Tibial nerve (tissue), 4 donors: Measurements from ENCODE around the gene CCDC57. TPM values are rescaled to one million over a fixed set of nuclear protein-coding genes. Genes with fewer than 3 reads are reported as not detected.

Experiments
- DNase-seq, 2 donors: peaks; one replicate each; pipeline ENCODE4 v3.0.0-alpha.2; 2019; ENCODE audit warnings: low spot score in 2 of 2
- H3K27ac ChIP-seq, 4 donors: fragments of 200-600 bp; sonication (generic) in 3 of 4; one replicate each; pipeline ENCODE4 v1.5.1; 2017 to 2019; ENCODE audit warnings: mild to moderate bottlenecking in 1 of 4
- H3K27me3 ChIP-seq, 2 donors: fragments of 200-600 bp; sonication (generic) in 1 of 2; one replicate each; pipeline versions ENCODE4 v1.5.1 to v1.6.0; 2017 to 2019
- H3K36me3 ChIP-seq, 3 donors: fragments of 200-600 bp; sonication (generic); one replicate each; pipeline ENCODE4 v1.5.1; 2018 to 2019
- H3K4me1 ChIP-seq, 4 donors: fragments of 200-600 bp; sonication (generic) in 3 of 4; one replicate each; pipeline ENCODE4 v1.5.1; 2017 to 2019
- H3K4me3 ChIP-seq, 4 donors: fragments of 200-600 bp; sonication (generic) in 3 of 4; one replicate each; pipeline ENCODE4 v1.5.1; 2017 to 2019; ENCODE audit warnings: mild to moderate bottlenecking in 1 of 4, moderate library complexity in 1 of 4
- H3K9me3 ChIP-seq, 4 donors: fragments of 200-600 bp; sonication (generic) in 3 of 4; one replicate each; pipeline ENCODE4 v1.5.1; 2017 to 2019
- EP300 ChIP-seq, 2 donors: sonication (generic); formaldehyde crosslinking; IDR thresholded peaks; one replicate each; pipeline ENCODE4 v1.6.1; 2017; ENCODE audit warnings: antibody characterized with exemption in 2 of 2, mild to moderate bottlenecking in 1 of 2
- POLR2A ChIP-seq, 2 donors: fragments of 450-650 bp; IDR thresholded peaks; one replicate each; pipeline ENCODE4 v1.6.1; 2017; ENCODE audit warnings: antibody characterized with exemption in 2 of 2, mild to moderate bottlenecking in 2 of 2, moderate library complexity in 2 of 2
- WGBS, 2 donors: methylation state at CpG; one replicate each; pipeline ENCODE4 v1.1.5; 2018; 5-methylcytosine and 5-hydroxymethylcytosine counted together
- total RNA-seq, 4 donors: library from RNA; depleted of rRNA; stranded (reverse); fragments of >200 nt; gene quantifications; one replicate each; pipeline ENCODE4 v1.1.0, GENCODE V29; 2016
- TF ChIP-seq, protein P1 (sequence below), 5 experiments: fragments of 200-600 bp in 3 of 5; fragments of 450-650 bp in 2 of 5; sonication (generic) in 3 of 5; IDR thresholded peaks; one replicate each; pipeline ENCODE4 v1.5.1; 2016 to 2019; ENCODE audit warnings: antibody characterized with exemption in 5 of 5, mild to moderate bottlenecking in 3 of 5, moderate library complexity in 2 of 5

CCDC57 gene
- total RNA-seq, 4 donors from 2014 or later = 33.5 to 91.2 (median 47.9) TPM

GRCh38 chr17:82201498-82201910 is 11.1 kb downstream of the CCDC57 start:
- H3K4me3 ChIP-seq = no peak overlapping the region
- peaks cover 0 to 18% (median 9%) of the 10 kb centered on the region in 4 donors for H3K4me1 ChIP-seq
- no peaks in the 10 kb centered on the region for H3K9me3 ChIP-seq
- no peak for DNase-seq
- TF ChIP-seq, protein P1, sequence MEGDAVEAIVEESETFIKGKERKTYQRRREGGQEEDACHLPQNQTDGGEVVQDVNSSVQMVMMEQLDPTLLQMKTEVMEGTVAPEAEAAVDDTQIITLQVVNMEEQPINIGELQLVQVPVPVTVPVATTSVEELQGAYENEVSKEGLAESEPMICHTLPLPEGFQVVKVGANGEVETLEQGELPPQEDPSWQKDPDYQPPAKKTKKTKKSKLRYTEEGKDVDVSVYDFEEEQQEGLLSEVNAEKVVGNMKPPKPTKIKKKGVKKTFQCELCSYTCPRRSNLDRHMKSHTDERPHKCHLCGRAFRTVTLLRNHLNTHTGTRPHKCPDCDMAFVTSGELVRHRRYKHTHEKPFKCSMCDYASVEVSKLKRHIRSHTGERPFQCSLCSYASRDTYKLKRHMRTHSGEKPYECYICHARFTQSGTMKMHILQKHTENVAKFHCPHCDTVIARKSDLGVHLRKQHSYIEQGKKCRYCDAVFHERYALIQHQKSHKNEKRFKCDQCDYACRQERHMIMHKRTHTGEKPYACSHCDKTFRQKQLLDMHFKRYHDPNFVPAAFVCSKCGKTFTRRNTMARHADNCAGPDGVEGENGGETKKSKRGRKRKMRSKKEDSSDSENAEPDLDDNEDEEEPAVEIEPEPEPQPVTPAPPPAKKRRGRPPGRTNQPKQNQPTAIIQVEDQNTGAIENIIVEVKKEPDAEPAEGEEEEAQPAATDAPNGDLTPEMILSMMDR (IDR thresholded peaks at IDR 0.05) = no peak
- peaks cover 0 to 46% (median 0%) of the 10 kb centered on the region in 3 donors for H3K36me3 ChIP-seq
- WGBS, 2 donors = 90 to 93% methylated on average over 23 of the region's 23 CpGs
- no peaks in the 10 kb centered on the region for H3K27me3 ChIP-seq
- no peak overlapping the region for H3K27ac ChIP-seq

- WGBS, 2 donors = 77 to 83% methylated on average over 13 of the region's 13 CpGs
- Histone ChIP-seq H3K27ac (no peak overlapping the region), H3K27me3 (no peaks in the 10 kb centered on the region), H3K9me3 (no peaks in the 10 kb centered on the region), H3K36me3 (peaks cover 0 to 52% (median 0%) of the 10 kb centered on the region in 3 donors), H3K4me3 (no peak overlapping the region), H3K4me1 (peaks cover 0 to 13% (median 4%) of the 10 kb centered on the region in 4 donors)
- TF ChIP-seq EP300 (IDR thresholded peaks at IDR 0.05) (no peak), POLR2A (IDR thresholded peaks at IDR 0.05) (no peak)
- TF ChIP-seq, protein P1 (IDR thresholded peaks at IDR 0.05) = no peak
- no peak for DNase-seq
Measured at GRCh38 chr17:82200743-82201497, 11.7 kb downstream of the CCDC57 start.

GRCh38 chr17:82200135-82200534 is 12.5 kb downstream of the CCDC57 start:
- peaks cover 0 to 5% (median 0%) of the 10 kb centered on the region in 4 donors for H3K4me1 ChIP-seq
- TF ChIP-seq, protein P1 (IDR thresholded peaks at IDR 0.05) = no peak
- no peak for TF ChIP-seq EP300 (IDR thresholded peaks at IDR 0.05)
- TF ChIP-seq POLR2A (IDR thresholded peaks at IDR 0.05) = no peak
- WGBS, 2 donors = 87 to 90% methylated on average over 16 to 17 of the region's 17 CpGs
- no peak overlapping the region for H3K27ac ChIP-seq
- DNase-seq = no peak
- H3K36me3 ChIP-seq = peaks cover 0 to 60% (median 0%) of the 10 kb centered on the region in 3 donors
- H3K9me3 ChIP-seq = no peaks in the 10 kb centered on the region
- no peaks in the 10 kb centered on the region for H3K27me3 ChIP-seq
- H3K4me3 ChIP-seq = no peak overlapping the region

DNA sequence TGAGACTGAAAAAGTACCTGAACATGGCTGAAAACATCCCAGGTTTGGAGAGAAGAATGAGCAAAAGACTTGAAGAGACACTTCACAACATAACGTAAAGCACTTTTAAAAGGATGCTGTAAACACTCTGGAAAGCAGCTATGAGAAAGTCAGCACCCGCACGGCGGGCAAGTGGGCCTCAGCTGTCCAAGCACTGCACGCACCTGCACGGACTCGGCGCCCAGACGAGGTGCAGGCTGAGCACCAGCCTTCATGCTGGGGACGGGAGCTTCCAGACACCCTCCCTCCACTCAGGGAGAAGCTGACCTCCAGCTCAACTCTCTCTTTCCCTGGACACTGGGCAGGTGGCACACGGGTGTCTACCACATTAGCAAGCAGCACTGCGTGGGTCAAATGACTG is 13.1 kb downstream of the CCDC57 start:
- DNase-seq = no peak
- WGBS, 2 donors = 91 to 92% methylated on average over 12 of the region's 12 CpGs
- H3K4me3 ChIP-seq = no peak overlapping the region
- no peaks in the 10 kb centered on the region for H3K4me1 ChIP-seq
- no peak overlapping the region for H3K27ac ChIP-seq
- TF ChIP-seq EP300 (IDR thresholded peaks at IDR 0.05) = no peak
- TF ChIP-seq POLR2A (IDR thresholded peaks at IDR 0.05) = no peak
- TF ChIP-seq, protein P1 (IDR thresholded peaks at IDR 0.05) = no peak
- H3K36me3 ChIP-seq = peaks cover 0 to 66% (median 3%) of the 10 kb centered on the region in 3 donors
- H3K9me3 ChIP-seq = no peaks in the 10 kb centered on the region
- H3K27me3 ChIP-seq = no peaks in the 10 kb centered on the region

DNA sequence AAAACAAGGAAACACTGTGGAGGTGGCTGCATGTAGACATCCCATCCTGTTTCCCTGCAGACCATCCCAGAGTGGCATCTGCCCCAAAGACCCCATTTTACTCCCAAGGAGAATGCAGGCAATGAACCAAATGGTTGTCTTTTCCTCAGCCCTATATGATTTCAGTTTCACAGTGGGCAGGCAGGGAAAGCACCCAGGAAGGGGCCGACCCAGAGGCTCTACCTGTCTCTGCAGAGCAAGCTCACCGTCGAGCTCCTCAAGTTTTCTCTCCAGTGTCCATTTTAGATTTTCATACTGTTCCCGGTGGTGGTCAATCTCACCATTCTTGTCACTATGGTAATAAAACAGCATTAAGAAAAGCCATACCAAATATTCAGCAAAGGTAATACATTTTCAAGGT is 14.6 kb downstream of the CCDC57 start:
- no peak overlapping the region for H3K4me3 ChIP-seq
- no peaks in the 10 kb centered on the region for H3K27me3 ChIP-seq
- H3K9me3 ChIP-seq = no peaks in the 10 kb centered on the region
- no peaks in the 10 kb centered on the region for H3K4me1 ChIP-seq
- peaks cover 0 to 80% (median 3%) of the 10 kb centered on the region in 3 donors for H3K36me3 ChIP-seq
- TF ChIP-seq, protein P1 (IDR thresholded peaks at IDR 0.05) = no peak
- TF ChIP-seq POLR2A (IDR thresholded peaks at IDR 0.05) (no peak), EP300 (IDR thresholded peaks at IDR 0.05) (no peak)
- H3K27ac ChIP-seq = no peak overlapping the region
- 95 to 97% methylated on average over 4 of the region's 4 CpGs for WGBS, 2 donors
- no peak for DNase-seq
